ENCODE data around the gene GAS2.
"Not testable (repeated sequence)": the region's sequence is repeated elsewhere in the genome, so short reads cannot be mapped to it uniquely, and the experiment has no call there.

GAS2 gene

DNA sequence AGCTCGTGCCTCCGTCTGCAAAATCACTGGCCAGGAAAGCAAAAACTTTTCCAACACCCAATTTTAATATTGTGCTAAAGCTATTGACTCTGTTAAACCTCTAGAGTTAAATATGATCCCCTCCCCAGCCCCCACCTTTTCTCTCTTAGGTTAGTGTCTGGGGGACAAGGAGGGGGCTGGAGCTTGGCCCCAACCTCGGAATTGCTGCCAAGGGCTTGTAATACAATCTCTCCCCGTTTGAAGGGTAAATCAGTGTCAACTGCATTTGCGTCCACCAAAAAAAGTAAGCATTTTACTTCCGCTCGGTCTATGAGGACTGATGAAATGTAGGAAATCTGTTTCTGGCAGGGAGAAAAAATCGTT lies at the start of gene GAS2:
Gene GAS2, plus strand, starts transcription at position 287 of the 363 bp plus-strand sequence. CDS start 8,259 bp downstream, outside the sequence.
- no peak for DNase-seq (ENCODE audit: insufficient read length, low spot score)
- peak; percentile 80 for FAIRE-seq

GRCh38 chr11:22617868-22618267 lies 48.5 kb upstream of the GAS2 start:
- FAIRE-seq: no peak
- DNase-seq (ENCODE audit: insufficient read length, low spot score): no peak

DNA sequence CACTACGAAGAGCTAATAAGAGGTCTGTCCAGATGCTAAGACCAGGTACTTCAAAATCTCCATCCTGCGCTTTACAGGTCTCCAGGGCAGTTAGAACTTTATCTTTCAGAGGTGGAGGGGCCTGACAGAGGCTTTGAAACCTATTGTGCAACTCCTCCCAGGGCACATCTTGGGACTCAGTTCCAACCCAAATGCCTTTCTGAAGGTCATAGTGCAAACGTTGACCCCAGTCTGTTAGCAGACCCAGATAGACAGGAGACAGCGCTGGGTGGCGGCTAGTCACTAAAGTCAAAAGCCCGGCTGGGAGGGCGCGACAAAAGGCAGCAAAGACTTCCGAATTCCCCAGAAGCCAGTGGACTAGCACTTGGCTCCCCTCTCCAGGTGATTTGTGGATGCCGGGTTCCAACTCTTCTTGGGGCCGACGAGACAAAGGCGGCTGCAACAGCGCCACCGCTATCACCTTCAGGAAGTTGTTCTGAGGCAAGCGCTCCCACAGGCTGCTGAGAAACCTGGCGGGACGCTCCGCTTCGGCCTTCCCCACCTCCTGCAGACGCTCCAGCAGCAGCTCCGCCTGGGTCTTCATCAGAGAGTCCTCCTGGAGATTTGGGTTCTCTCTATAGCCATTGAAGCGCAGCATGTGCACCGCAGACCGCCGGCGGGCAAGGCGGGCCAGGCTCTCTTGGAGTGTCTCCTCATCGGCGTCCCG lies 41.5 kb upstream of the GAS2 start:
- peak; percentile 91 for FAIRE-seq

GRCh38 chr11:22625448-22626287 lies 40.7 kb upstream of the GAS2 start, which contains the start of gene FANCF:
Gene FANCF (minus strand): TSS chr11:22625823. CDS start chr11:22625810, 13 bp downstream.
- FAIRE-seq: peak; percentile 100
- DNase-seq (ENCODE audit: insufficient read length, low spot score): peak; percentile 58

More for the DNA sequence above, 41.5 kb upstream of the GAS2 start:
- peak; percentile 7 for DNase-seq (ENCODE audit: insufficient read length, low spot score)

DNA sequence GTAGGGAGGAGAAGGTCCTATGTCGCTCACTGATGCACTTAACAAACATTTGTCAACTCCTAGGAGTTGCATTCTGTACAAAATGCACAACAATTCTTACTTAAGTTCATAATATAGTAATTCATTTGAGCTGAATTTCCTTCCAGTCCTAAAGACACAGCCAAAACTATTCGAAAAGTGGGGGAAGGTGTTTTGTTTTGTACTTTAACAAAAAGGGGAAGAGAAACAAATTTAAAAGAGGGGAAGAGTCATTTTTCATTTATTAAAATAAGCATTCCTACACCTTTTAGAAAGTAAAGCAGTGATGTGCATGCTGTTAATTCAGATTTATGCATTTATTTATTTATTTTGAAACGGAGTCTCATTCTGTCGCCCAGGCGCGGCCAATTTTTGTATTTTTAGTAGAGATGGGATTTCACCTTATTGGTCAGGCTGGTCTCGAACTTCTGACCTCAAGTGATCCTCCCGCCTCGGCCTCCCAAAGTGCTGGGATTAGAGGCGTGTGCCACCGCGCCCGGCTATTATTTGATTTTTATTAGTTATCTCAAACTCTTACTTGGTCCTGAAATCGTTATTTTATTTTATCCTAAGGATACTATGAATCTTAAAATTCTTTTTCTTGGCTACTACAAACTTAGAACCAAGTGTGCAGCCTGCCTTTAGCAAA lies 39.7 kb upstream of the GAS2 start:
- no peak for FAIRE-seq
- DNase-seq (ENCODE audit: insufficient read length, low spot score): no peak

DNA sequence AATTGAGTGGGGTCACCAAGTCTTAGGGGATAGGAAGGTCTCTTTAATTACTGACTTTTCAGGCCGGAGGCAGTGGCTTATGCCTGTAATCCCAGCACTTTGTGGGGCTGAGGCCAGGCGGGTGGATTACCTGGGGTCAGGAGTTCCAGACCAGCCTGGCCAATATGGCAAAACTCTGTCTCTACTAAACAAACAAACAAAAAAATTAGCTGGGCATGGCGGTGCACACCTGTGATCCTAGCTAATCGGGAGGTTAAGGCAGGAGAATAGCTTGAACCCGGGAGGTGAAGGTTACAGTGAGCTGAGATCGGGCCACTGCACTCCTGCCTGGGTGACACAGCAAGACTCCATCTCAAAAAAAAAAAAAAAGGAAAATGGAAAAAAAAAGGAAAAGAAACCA lies 39.0 kb upstream of the GAS2 start:
- DNase-seq (ENCODE audit: insufficient read length, low spot score): no peak
- no peak for FAIRE-seq

DNA sequence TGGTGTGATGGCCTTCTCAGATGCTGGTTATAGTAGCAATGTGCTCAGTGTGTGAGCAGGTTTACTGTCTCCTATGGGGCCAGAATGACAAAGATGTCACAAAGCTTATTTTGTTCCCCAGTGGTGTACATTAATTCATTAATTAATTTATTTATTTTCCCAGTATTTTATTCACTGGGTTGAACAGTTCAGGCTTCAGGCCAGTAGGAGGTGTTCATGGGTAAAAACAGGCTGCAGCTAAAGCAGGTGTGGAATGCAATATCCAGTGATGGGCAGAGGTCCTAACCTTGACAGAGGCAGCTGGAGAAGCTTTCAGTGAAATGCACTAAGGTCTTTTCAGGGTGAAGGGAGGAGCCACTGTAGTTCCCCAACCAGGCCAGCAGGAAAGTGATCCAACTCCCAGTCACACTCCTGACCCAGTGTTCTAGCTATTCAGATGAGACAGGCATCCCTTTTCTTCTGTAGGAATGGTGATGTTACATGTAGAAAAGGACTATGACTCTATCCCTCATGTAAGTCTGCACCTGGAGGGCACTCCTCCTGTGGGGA lies 33.0 kb upstream of the GAS2 start:
- DNase-seq (ENCODE audit: insufficient read length, low spot score) (no peak), FAIRE-seq (peak; percentile 26)

- no peak for DNase-seq (ENCODE audit: insufficient read length, low spot score)
- FAIRE-seq: no peak
Observed at GRCh38 chr11:22634897-22635629, 31.3 kb upstream of the GAS2 start.

- FAIRE-seq (no peak), DNase-seq (ENCODE audit: insufficient read length, low spot score) (no peak)
Observed at GRCh38 chr11:22635689-22636088, 30.7 kb upstream of the GAS2 start.

DNA sequence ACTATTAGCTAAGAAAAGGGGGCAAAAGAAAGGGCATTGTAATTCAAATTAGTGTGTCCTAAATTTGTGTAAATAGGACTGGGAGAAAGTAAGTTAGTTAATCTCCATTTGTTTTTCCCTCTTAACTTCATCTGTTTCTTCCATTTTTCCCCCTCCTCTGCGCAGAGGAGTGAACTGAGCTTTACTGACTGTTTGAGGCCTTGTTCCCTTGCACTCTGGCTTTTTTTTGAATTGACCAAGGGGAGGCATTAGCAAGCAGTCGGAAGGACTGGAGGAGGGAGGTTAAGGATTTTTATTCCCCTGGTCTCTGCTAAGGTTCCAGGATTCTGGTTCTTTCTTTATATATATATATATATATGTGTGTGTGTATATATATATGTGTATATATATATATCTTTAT lies 25.5 kb upstream of the GAS2 start:
- FAIRE-seq (no peak), DNase-seq (ENCODE audit: insufficient read length, low spot score) (no peak)

GRCh38 chr11:22641559-22641958 lies 24.9 kb upstream of the GAS2 start:
- no peak for FAIRE-seq
- DNase-seq (ENCODE audit: insufficient read length, low spot score): no peak

- not testable (repeated sequence) for DNase-seq (ENCODE audit: insufficient read length, low spot score); FAIRE-seq
Observed at GRCh38 chr11:22652346-22652745, 14.1 kb upstream of the GAS2 start.

- DNase-seq (ENCODE audit: insufficient read length, low spot score): no peak
- peak; percentile 85 for FAIRE-seq
Observed at GRCh38 chr11:22656130-22656529, 10.3 kb upstream of the GAS2 start.

GRCh38 chr11:22657101-22657694 lies 9.2 kb upstream of the GAS2 start:
- peak; percentile 89 for FAIRE-seq
- DNase-seq (ENCODE audit: insufficient read length, low spot score): no peak

- DNase-seq (ENCODE audit: insufficient read length, low spot score): no peak
- FAIRE-seq: no peak
Observed at GRCh38 chr11:22659783-22660182, 6.6 kb upstream of the GAS2 start.

- FAIRE-seq: peak; percentile 35
- no peak for DNase-seq (ENCODE audit: insufficient read length, low spot score)
Observed at GRCh38 chr11:22666688-22667439, 453 bp downstream of the GAS2 start.

DNA sequence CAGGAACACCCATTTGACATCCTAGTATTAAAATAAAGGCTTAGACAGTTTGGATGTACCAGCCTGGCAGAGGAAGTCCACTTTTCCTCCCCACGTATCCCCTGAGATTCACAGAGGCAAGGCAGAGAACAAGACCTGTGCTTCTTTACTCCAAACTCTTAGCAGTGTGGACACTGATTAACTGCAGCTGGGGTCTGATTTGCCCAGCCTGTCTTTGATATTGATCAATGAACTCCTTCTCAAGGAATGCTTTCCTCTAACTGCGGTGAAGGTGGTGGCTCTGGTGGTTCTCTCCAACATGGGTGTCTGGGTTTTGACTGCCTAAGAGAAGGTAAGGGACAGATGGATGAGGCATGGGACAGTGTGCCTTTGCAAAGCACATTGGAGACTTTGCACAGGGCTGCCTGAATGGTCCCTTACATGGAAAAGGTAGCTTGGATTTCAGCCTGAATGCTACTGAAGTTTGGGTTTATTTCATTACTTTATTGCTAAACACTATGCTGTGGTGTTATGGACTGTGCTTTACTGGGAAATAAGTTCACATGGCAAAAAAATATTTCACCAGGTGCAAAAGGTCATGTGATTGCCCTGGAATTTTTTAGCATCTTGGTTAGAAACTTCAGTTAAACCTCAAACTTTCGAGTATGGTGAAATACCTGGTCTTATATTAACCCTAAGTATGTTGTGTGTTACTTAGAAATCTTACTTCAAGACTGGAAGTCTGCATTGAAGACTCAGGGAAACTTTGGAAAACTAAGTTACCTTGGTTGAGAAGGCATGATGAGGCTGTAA lies 1.8 kb downstream of the GAS2 start:
- no peak for DNase-seq (ENCODE audit: insufficient read length, low spot score)
- peak; percentile 92 for FAIRE-seq

- DNase-seq (ENCODE audit: insufficient read length, low spot score): no peak
- peak; percentile 39 for FAIRE-seq
Observed at GRCh38 chr11:22669368-22669767, 3.0 kb downstream of the GAS2 start.

Data from GM19239 (cell line).